DOHH2 (cell line): ENCODE data around the gene KLK2.

Experiments
- H3F3A ChIP-seq: fragments of 200-600 bp; sonication (generic), shearing (Covaris generic); 2 replicates; pipeline ENCODE4 v1.6.0; 2016; ENCODE audit warnings: antibody characterized with exemption, mild to moderate bottlenecking; ENCODE audit not compliant: control insufficient read depth, insufficient read depth
- H3K27ac ChIP-seq: fragments of 200-600 bp; sonication (generic); 2 replicates; pipeline ENCODE4 v1.5.1; 2014; ENCODE audit warnings: low read depth, mild to moderate bottlenecking, low read length, moderate library complexity
- H3K27me3 ChIP-seq: fragments of 200-600 bp; sonication (generic); 2 replicates; pipeline ENCODE4 v1.6.1; 2014; ENCODE audit warnings: mild to moderate bottlenecking, low read length, mixed read lengths; ENCODE audit not compliant: control insufficient read depth
- H3K36me3 ChIP-seq: fragments of 200-600 bp; sonication (generic); 2 replicates; pipeline ENCODE4 v1.6.1; 2014; ENCODE audit warnings: mild to moderate bottlenecking, low read length, moderate library complexity, mixed read lengths; ENCODE audit not compliant: control insufficient read depth
- H3K4me1 ChIP-seq: fragments of 200-600 bp; sonication (generic); 2 replicates; pipeline ENCODE4 v1.6.1; 2014; ENCODE audit warnings: mild to moderate bottlenecking, low read length, mixed read lengths; ENCODE audit not compliant: control insufficient read depth
- H3K4me2 ChIP-seq: fragments of 200-600 bp; sonication (generic); 2 replicates; pipeline ENCODE4 v1.6.0; 2014; ENCODE audit warnings: mild to moderate bottlenecking, low read length, moderate library complexity
- H3K4me3 ChIP-seq: fragments of 200-600 bp; sonication (generic); 2 replicates; pipeline ENCODE4 v1.5.1; 2014; ENCODE audit warnings: mild to moderate bottlenecking, low read length, mixed read lengths
- H3K79me2 ChIP-seq: fragments of 200-600 bp; sonication (generic); 2 replicates; pipeline ENCODE4 v1.6.1; 2014; ENCODE audit warnings: mild to moderate bottlenecking, low read length, mixed read lengths; ENCODE audit not compliant: control insufficient read depth
- H3K9me2 ChIP-seq: fragments of 200-600 bp; sonication (generic); replicated peaks from 2 replicates; pipeline ENCODE4 v1.6.1; 2014; ENCODE audit warnings: mild to moderate bottlenecking, low read length, mixed read lengths; ENCODE audit not compliant: control insufficient read depth
- H3K9me3 ChIP-seq: fragments of 200-600 bp; sonication (generic); 2 replicates; pipeline ENCODE4 v1.6.1; 2014; ENCODE audit warnings: antibody characterized with exemption, low read length, mixed read lengths; ENCODE audit not compliant: control insufficient read depth, insufficient read depth
- H4K20me1 ChIP-seq: fragments of 200-600 bp; sonication (generic); 2 replicates; pipeline ENCODE4 v1.6.0; 2014; ENCODE audit warnings: low read depth, mild to moderate bottlenecking, antibody characterized with exemption, low read length, moderate library complexity; ENCODE audit not compliant: control insufficient read depth, insufficient read depth
- EZH2phosphoT487 ChIP-seq: fragments of 200-600 bp; sonication (generic); IDR thresholded peaks from 2 replicates; pipeline ENCODE4 v1.6.1; 2017; ENCODE audit warnings: borderline replicate concordance, mild to moderate bottlenecking, antibody characterized with exemption, low read length, moderate library complexity, mixed read lengths
- TF ChIP-seq, protein P1 (sequence below): fragments of 200-600 bp; sonication (generic); IDR thresholded peaks from one replicate; pipeline ENCODE4 v1.5.1; 2014; ENCODE audit warnings: antibody characterized with exemption, mild to moderate bottlenecking, low read depth, low read length; ENCODE audit not compliant: poor library complexity, severe bottlenecking

Gene KLK2

DNA sequence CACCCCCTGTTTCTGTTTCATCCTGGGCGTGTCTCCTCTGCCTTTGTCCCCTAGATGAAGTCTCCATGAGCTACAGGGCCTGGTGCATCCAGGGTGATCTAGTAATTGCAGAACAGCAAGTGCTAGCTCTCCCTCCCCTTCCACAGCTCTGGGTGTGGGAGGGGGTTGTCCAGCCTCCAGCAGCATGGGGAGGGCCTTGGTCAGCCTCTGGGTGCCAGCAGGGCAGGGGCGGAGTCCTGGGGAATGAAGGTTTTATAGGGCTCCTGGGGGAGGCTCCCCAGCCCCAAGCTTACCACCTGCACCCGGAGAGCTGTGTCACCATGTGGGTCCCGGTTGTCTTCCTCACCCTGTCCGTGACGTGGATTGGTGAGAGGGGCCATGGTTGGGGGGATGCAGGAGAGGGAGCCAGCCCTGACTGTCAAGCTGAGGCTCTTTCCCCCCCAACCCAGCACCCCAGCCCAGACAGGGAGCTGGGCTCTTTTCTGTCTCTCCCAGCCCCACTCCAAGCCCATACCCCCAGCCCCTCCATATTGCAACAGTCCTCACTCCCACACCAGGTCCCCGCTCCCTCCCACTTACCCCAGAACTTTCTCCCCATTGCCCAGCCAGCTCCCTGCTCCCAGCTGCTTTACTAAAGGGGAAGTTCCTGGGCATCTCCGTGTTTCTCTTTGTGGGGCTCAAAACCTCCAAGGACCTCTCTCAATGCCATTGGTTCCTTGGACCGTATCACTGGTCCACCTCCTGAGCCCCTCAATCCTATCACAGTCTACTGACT, 18.4 kb upstream of the KLK2 start, which contains the start of gene KLK3:
KLK3 (plus strand) TSS at position 280 of the 775 bp plus-strand sequence; CDS start at position 321, 41 bp downstream.
- Histone ChIP-seq H3F3A (no peaks in the 10 kb centered on the region), H3K4me1 (no peaks in the 10 kb centered on the region), H3K4me3 (no peak within 1 kb of the TSS), H3K79me2 (no peaks in the 10 kb centered on the region), H3K27ac (no peak within 1 kb of the TSS), H4K20me1 (no peaks in the 10 kb centered on the region), H3K9me2 (no peaks in the 10 kb centered on the region), H3K27me3 (peaks cover 20% of the 10 kb centered on the region), H3K4me2 (no peak within 1 kb of the TSS), H3K9me3 (no peaks in the 10 kb centered on the region), H3K36me3 (no peaks in the 10 kb centered on the region)
- no peak for TF ChIP-seq EZH2phosphoT487
- TF ChIP-seq, protein P1, sequence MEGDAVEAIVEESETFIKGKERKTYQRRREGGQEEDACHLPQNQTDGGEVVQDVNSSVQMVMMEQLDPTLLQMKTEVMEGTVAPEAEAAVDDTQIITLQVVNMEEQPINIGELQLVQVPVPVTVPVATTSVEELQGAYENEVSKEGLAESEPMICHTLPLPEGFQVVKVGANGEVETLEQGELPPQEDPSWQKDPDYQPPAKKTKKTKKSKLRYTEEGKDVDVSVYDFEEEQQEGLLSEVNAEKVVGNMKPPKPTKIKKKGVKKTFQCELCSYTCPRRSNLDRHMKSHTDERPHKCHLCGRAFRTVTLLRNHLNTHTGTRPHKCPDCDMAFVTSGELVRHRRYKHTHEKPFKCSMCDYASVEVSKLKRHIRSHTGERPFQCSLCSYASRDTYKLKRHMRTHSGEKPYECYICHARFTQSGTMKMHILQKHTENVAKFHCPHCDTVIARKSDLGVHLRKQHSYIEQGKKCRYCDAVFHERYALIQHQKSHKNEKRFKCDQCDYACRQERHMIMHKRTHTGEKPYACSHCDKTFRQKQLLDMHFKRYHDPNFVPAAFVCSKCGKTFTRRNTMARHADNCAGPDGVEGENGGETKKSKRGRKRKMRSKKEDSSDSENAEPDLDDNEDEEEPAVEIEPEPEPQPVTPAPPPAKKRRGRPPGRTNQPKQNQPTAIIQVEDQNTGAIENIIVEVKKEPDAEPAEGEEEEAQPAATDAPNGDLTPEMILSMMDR, result no peak

DNA sequence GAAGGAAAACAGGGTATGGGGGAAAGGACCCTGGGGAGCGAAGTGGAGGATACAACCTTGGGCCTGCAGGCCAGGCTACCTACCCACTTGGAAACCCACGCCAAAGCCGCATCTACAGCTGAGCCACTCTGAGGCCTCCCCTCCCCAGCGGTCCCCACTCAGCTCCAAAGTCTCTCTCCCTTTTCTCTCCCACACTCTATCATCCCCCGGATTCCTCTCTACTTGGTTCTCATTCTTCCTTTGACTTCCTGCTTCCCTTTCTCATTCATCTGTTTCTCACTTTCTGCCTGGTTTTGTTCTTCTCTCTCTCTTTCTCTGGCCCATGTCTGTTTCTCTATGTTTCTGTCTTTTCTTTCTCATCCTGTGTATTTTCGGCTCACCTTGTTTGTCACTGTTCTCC, 15.9 kb upstream of the KLK2 start:
- no peaks in the 10 kb centered on the region for H3K36me3 ChIP-seq
- H4K20me1 ChIP-seq, result no peaks in the 10 kb centered on the region
- TF ChIP-seq, protein P1, result no peak
- TF ChIP-seq EZH2phosphoT487, result no peak
- no peaks in the 10 kb centered on the region for H3K79me2 ChIP-seq
- peaks cover 15% of the 10 kb centered on the region for H3K27me3 ChIP-seq
- H3K4me2 ChIP-seq, result no peak overlapping the region
- H3K9me3 ChIP-seq, result no peaks in the 10 kb centered on the region
- H3K4me3 ChIP-seq, result no peak overlapping the region
- H3K27ac ChIP-seq, result no peak overlapping the region
- H3K4me1 ChIP-seq, result no peaks in the 10 kb centered on the region
- no peaks in the 10 kb centered on the region for H3F3A ChIP-seq
- H3K9me2 ChIP-seq, result no peaks in the 10 kb centered on the region

DNA sequence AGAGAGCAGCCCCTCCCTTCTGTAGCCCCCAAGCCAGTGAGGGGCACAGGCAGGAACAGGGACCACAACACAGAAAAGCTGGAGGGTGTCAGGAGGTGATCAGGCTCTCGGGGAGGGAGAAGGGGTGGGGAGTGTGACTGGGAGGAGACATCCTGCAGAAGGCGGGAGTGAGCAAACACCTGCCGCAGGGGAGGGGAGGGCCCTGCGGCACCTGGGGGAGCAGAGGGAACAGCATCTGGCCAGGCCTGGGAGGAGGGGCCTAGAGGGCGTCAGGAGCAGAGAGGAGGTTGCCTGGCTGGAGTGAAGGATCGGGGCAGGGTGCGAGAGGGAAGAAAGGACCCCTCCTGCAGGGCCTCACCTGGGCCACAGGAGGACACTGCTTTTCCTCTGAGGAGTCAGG, 14.4 kb upstream of the KLK2 start:
- Histone ChIP-seq H3K79me2 (no peaks in the 10 kb centered on the region), H3K4me1 (no peaks in the 10 kb centered on the region), H3K27me3 (peaks cover 15% of the 10 kb centered on the region), H3K4me3 (no peak overlapping the region), H3K9me3 (no peaks in the 10 kb centered on the region), H3F3A (no peaks in the 10 kb centered on the region), H3K27ac (no peak overlapping the region), H3K4me2 (no peak overlapping the region), H3K36me3 (no peaks in the 10 kb centered on the region), H4K20me1 (no peaks in the 10 kb centered on the region), H3K9me2 (no peaks in the 10 kb centered on the region)
- TF ChIP-seq, protein P1, result no peak
- TF ChIP-seq EZH2phosphoT487, result no peak
